HFFc6 (cell line): ENCODE measurements around the gene GRIK4. TPM values are rescaled to one million over a fixed set of nuclear protein-coding genes. Genes with fewer than 3 reads are reported as not detected.
"Not testable (repeated sequence)": the region's sequence is repeated elsewhere in the genome, so short reads cannot be mapped to it uniquely, and the experiment has no call there.

Source experiments
- DNase-seq: peaks from one replicate; pipeline ENCODE4 v3.0.0-alpha.2; 2018
- H3K27ac Mint-ChIP-seq: 2 replicates; pipeline ENCODE4 v1.8.0; 2020; ENCODE audit warnings: mild to moderate bottlenecking, mixed read lengths
- H3K27me3 Mint-ChIP-seq: 2 replicates; pipeline ENCODE4 v1.8.0; 2021; ENCODE audit warnings: mild to moderate bottlenecking, moderate library complexity, mixed read lengths; ENCODE audit not compliant: insufficient read depth
- H3K36me3 Mint-ChIP-seq: 2 replicates; pipeline ENCODE4 v1.8.0; 2021; ENCODE audit warnings: low read depth, mixed read lengths
- H3K4me1 Mint-ChIP-seq: 2 replicates; pipeline ENCODE4 v1.8.0; 2020; ENCODE audit warnings: low read depth, mixed read lengths
- H3K4me3 Mint-ChIP-seq: 2 replicates; pipeline ENCODE4 v1.8.0; 2020; ENCODE audit warnings: mild to moderate bottlenecking, moderate library complexity, mixed read lengths
- H3K9me3 Mint-ChIP-seq: 2 replicates; pipeline ENCODE4 v1.8.0; 2020; ENCODE audit warnings: mild to moderate bottlenecking, mixed read lengths
- total RNA-seq, 6 experiments: library from RNA; stranded (reverse); fragmentation: NEBNext Ultra II Directional; extraction: Animal tissue kit (Norgen Biotek cat#: 25700); gene quantifications; 2 replicates in 1 of 6; 3 replicates in 5 of 6; pipeline ENCODE4 v1.2.3, GENCODE V29; 2021
- TF ChIP-seq, protein P1 (sequence below): fragments of 200-600 bp; sonication (generic); IDR thresholded peaks from 2 replicates; pipeline ENCODE4 v1.5.0; 2021; ENCODE audit warnings: antibody characterized with exemption, mild to moderate bottlenecking

Gene GRIK4
- total RNA-seq, 6 experiments from 2014 or later: not detected

DNA sequence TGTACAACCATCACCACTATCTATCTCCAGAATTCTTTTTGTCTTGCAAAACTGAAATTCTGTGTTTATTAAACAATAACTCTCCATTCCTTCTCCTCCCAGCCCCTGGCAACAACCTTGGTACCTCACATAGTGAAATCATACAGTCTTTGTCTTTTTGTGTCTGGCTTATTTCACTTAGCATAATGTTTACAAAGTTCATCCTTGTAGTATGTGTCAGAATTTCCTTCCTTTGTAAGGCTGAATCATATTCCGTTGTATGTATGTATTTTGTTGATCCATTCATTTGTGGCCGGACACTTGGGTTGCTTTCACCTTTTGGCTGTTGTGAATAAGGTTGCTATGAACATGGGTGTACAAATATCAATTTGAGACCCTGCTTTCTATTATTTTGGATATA lies 268.7 kb downstream of the GRIK4 start:
- DNase-seq: no peak
- peaks cover 49% of the 10 kb centered on the region for H3K27me3 Mint-ChIP-seq
- TF ChIP-seq, protein P1, sequence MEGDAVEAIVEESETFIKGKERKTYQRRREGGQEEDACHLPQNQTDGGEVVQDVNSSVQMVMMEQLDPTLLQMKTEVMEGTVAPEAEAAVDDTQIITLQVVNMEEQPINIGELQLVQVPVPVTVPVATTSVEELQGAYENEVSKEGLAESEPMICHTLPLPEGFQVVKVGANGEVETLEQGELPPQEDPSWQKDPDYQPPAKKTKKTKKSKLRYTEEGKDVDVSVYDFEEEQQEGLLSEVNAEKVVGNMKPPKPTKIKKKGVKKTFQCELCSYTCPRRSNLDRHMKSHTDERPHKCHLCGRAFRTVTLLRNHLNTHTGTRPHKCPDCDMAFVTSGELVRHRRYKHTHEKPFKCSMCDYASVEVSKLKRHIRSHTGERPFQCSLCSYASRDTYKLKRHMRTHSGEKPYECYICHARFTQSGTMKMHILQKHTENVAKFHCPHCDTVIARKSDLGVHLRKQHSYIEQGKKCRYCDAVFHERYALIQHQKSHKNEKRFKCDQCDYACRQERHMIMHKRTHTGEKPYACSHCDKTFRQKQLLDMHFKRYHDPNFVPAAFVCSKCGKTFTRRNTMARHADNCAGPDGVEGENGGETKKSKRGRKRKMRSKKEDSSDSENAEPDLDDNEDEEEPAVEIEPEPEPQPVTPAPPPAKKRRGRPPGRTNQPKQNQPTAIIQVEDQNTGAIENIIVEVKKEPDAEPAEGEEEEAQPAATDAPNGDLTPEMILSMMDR: no peak
- no peaks in the 10 kb centered on the region for H3K4me1 Mint-ChIP-seq
- no peak overlapping the region for H3K4me3 Mint-ChIP-seq
- H3K27ac Mint-ChIP-seq: no peak overlapping the region
- no peaks in the 10 kb centered on the region for H3K9me3 Mint-ChIP-seq
- H3K36me3 Mint-ChIP-seq: no peaks in the 10 kb centered on the region

DNA sequence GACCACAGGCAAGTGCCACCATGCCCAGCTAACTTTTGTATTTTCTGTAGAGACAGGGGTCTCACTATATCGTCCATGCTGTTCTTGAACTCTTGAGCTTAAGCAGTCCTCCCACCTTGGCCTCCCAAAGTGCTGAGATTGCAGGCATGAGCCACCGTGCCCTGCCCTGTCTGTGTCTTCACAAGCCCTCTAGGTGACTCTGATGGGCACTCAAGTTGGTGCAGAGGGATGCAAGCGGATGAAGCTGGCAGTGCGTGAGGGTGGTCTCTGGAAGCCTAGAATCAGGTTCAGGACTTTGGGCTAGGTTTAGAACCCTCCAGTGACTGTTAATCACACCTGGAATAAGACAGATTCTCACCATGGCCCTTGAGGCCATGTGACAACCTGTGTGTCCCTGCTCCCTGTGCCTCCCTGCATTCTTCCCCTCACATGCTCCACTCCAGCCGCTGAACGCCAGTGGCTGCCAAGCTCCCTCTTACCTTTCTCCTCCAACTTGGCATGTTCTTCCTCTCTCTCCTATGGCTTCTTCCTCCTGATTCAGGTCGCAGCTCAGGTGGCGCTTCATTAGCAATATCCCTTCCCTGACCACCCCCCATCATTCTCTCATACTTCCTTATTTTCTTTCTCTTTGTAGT lies 270.1 kb downstream of the GRIK4 start:
- H3K4me1 Mint-ChIP-seq: no peaks in the 10 kb centered on the region
- no peak overlapping the region for H3K27ac Mint-ChIP-seq
- DNase-seq: no peak
- TF ChIP-seq, protein P1: no peak
- H3K36me3 Mint-ChIP-seq: no peaks in the 10 kb centered on the region
- no peaks in the 10 kb centered on the region for H3K9me3 Mint-ChIP-seq
- peaks cover 54% of the 10 kb centered on the region for H3K27me3 Mint-ChIP-seq
- no peak overlapping the region for H3K4me3 Mint-ChIP-seq

DNA sequence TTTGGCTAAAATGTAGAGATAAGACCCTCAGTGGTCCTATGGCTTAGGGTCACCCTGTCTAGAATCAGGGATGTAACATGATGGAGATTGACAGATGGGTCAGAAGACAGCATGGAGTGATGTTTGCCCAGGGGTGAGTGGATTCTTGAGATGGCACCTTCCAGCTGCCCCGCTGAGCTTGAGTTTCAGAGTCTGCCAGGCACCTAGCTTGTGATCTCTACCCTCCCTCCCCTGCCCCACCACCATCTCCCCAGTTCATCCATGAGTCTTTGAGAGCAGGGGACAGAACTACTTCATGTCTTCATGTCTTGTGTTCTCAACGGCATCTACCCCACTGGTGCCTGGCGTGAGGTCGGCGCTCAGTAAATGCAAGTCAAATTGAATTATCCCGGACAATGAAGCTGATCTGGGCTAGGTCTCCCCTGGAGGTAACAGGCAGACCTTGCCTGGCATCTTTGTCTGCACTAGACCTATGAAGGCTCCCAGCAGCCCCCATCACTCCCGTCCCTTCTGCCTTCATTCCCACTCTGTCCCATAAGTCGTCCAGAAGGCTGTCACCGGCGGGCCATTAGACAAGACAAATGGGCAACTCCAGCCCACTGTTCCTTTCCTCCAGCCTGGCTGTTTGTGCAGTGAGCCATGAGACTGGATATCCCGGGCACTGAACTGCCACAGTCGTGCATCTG lies 273.2 kb downstream of the GRIK4 start:
- Mint-ChIP-seq H3K4me1 (no peaks in the 10 kb centered on the region), H3K27ac (no peak overlapping the region), H3K36me3 (no peaks in the 10 kb centered on the region), H3K27me3 (peaks cover 34% of the 10 kb centered on the region), H3K4me3 (no peak overlapping the region), H3K9me3 (no peaks in the 10 kb centered on the region)
- TF ChIP-seq, protein P1: no peak
- DNase-seq: no peak

DNA sequence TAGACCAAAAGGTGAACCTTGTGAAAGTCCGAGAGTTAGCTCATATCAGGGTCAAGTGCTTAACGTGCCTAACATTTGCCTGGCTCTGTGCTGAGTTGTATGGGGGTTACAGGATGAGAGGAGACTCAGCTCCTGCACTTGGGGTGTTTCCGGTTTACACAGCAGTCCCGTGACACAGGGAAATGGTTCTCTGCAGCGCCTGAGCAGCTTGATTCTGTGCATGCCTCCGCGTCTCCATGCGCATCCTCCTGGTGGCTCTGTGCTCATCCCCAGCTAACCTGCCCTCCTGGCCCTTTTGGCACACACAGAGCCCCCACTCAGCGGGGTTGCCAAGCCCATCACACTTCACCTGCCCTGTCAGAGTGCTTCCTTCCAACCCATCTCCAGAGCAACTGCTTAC lies 274.0 kb downstream of the GRIK4 start:
- DNase-seq: no peak
- Mint-ChIP-seq H3K36me3 (no peaks in the 10 kb centered on the region), H3K4me3 (no peak overlapping the region)

DNA sequence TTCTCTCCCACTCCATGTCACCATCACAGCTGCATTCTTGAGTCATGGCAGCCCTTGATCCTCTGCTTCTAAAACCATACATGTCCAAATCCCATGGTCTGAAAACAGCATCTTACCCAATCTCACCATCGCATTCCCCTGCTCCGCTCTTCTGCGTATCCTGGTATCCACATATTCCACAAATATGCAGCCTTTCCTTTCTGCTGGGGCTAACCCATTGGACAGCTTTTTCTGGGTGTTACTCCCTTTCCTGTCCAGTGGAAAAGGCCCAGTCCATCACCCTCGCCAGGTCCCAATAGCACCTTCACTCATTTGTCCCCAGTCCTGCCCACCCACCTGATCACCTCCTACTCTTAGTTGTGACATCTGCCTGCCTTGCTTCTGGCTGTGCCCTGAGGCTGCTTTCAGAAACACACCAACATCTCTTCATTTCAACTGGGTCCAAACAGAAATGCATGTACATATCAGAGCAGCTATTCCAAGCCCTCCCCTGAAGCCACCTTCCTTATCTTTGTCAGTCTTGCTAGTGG lies 274.7 kb downstream of the GRIK4 start:
- TF ChIP-seq, protein P1: no peak
- H3K4me3 Mint-ChIP-seq: no peak overlapping the region
- DNase-seq: no peak
- H3K27ac Mint-ChIP-seq: no peak overlapping the region
- no peaks in the 10 kb centered on the region for H3K9me3 Mint-ChIP-seq
- no peaks in the 10 kb centered on the region for H3K36me3 Mint-ChIP-seq
- H3K27me3 Mint-ChIP-seq: peaks cover 30% of the 10 kb centered on the region
- H3K4me1 Mint-ChIP-seq: no peaks in the 10 kb centered on the region

More for the DNA sequence above, 274.0 kb downstream of the GRIK4 start:
- no peaks in the 10 kb centered on the region for H3K9me3 Mint-ChIP-seq
- H3K4me1 Mint-ChIP-seq: no peaks in the 10 kb centered on the region
- H3K27ac Mint-ChIP-seq: no peak overlapping the region
- H3K27me3 Mint-ChIP-seq: peaks cover 30% of the 10 kb centered on the region
- TF ChIP-seq, protein P1: no peak

DNA sequence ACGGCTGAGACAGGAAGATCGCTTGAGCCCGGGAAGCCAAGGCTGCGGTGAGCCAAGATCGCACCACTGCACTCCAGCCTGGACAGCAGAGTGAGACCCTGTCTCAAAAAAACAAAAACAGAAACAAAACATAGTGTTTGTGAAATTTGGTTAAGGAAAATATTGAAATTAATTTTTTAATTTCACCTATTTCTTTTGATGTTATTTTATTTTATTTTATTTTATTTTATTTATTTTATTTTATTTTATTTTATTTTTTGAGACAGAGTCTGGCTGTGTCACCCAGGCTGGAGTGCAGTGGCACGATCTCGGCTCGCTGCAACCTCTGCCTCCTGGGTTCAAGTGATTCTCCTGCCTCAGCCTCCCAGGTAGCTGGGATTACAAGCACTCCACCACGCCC lies 275.7 kb downstream of the GRIK4 start:
- DNase-seq, H3K36me3 Mint-ChIP-seq, H3K9me3 Mint-ChIP-seq, H3K27ac Mint-ChIP-seq, H3K4me3 Mint-ChIP-seq, H3K4me1 Mint-ChIP-seq: not testable (repeated sequence)
- H3K27me3 Mint-ChIP-seq: peaks cover 25% of the 10 kb centered on the region
